HG02884 (cell line): ENCODE results near the gene RPS23.

Experiments
- ATAC-seq: cut with Tn5 transposase; IDR thresholded peaks from one replicate; pipeline ENCODE4 v1.9.1; 2021; ENCODE audit warnings: mild to moderate bottlenecking, moderate library complexity; ENCODE audit not compliant: unreplicated experiment

The RPS23 gene

DNA sequence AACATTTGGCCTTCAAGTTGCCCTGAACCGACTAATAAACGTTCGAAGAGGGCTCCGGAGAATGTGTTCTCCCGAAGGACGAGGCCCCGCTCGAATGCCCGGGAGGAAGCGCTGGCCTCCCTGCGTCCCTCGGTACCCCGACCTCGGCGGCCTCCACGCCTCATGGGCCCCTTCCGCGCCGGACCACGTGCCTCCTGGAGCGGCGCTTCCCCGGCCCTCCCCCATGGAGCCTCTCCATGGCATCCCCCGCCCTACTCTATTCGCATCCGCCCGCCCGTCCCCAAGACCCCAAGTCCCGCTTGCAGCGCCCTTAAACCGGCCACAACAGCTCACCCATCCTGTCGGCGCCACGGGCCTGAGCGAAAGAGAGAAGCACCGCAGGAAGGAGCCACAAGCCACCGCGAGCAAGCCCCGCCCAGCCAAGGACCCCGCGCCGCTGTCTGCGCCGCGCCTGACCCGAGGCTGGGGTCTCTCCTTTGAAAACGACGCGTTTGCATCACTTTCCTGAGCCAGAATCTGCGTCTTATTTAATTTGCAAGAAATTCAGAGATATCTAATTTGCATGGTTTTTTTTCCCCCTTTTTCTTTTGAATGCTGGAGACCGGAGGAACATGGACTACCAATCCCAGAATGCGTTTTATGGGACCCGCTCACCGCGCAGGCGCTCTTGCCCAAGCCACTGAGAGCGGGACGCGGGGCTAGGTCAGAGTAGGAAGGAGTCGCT lies at the start of gene RPS23:
TSS of gene RPS23 (minus strand) at position 368 of the 724 bp plus-strand sequence. CDS start at position 337, 31 bp downstream.
- ATAC-seq: peak; percentile 89

DNA sequence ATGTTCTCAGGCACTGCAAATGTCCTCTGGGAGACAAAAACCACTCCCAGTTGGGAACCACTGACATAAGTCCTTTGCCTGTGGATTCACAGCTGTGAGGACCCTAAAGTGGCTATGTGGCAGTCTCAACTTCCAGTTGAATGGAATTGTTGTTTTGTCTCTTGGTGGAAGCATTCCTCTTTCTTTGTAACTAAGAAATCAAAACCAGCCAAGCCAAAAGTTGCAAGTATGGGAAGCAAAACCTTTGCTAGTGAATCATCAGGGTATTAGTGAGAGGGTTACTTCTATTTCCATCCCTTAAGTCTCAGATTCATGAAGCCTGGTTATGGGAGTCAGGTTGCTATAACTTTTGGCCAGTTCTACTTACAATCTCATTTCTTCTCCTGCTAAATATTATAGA lies 49.8 kb upstream of the RPS23 start:
- ATAC-seq: no peak

DNA sequence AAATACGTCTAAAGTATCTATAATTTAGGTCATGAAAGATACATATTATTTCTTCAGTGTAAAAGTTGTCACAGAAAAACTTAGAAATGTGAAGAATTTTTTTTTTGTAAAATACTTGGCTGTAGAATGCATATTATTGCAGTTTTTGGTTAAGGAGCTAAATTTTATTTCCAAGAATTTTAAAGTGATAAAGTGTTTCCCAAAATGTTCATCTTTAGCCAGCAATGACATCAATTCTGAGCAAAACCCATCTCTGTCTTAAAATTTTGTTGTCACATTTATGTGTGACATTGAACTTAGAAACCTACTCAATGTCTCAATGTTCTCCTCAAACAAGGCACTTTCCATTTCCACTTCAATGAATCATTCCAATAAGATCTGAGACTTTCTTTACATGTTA lies 47.8 kb upstream of the RPS23 start:
- ATAC-seq: no peak

- ATAC-seq: no peak
These were observed 47.0 kb upstream of the RPS23 start for GRCh38 chr5:82325155-82325554.

DNA sequence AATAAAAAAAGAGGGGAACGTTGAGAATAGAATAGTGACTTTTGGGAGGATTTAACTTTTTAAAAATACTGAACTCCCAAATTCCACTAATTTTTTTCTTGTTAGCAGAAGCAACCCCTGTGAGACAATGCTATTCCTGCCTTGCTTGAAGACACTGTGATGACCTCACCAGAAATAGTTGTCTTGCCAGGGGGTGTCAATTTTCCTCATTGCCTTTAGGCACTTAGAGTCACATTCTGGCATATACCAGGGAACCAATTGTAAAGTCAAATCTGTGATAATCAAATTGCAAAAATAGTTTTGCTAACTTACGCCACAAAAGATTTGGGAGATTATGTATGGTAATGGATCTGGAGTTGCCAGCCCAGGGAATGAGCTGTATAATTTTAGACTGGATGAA lies 42.8 kb upstream of the RPS23 start:
- no peak for ATAC-seq

DNA sequence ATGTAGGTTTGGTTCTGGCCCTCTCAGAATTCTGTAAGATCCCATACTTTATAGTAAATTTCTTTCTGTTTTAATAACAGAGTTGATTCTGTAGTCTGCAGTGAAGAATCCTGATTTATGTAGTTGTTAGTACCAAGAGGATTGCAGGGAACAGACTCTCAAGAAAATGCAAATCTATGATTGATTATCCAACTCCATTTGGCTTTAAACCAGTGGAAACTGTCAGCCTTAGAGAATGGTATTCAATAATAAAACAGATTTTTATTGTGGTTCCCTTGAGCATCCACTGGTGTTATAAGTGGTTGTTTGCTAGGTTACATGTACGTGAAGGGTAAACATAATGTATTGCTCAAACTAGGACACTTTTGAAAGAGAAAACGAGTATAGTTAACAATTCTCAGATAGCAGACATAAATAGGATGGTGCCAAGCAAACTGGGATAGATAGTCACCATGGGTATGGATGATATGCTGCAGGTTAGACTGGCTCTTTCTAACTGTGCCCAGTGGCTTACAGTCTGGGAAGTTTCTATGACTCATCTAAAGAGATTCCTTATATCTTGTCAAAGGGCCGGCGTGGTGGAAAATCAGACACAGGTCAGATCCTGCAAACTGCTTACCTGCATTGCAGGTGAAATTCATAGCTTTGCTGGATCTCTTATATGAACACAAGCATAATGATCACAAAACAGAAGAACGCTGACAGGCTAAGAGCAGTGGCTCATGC lies 41.7 kb upstream of the RPS23 start:
- ATAC-seq: no peak

GRCh38 chr5:82319192-82319591 lies 41.0 kb upstream of the RPS23 start:
- no peak for ATAC-seq

DNA sequence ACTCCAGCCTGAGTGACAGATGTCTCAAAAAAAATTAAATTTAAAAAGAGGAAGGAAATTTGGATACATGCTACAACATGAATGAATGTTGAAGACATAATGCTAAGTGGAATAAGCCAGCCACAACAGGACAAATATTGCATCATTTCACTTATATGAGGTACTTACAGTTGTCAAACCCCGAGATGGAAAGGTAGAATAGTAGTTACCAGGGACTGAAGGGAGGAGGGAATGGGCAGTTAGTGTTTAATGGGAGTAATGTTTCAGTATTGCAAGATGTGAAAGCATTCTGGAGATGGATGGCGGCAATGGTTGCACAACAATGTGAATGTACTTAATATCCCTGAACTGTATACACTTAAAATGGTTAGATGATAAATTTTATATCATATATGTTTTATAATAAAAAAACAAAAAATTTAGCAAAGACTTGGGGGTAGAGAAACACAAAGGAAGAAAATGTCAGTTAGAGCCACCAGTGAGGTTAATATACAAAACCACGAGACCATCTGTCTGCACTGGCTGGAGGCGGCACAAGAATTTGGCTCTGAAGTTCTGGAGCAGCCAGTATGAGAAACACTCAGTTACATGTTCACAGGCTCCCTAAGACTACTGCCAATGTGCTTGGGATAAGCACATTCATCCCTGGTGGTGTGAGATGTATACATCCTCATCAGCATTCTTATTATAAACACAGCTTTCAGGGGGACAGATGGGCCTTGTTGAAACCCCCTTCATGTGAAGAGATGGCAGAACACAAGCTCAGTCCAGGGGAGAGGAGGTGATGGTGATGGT lies 37.0 kb upstream of the RPS23 start:
- no peak for ATAC-seq

DNA sequence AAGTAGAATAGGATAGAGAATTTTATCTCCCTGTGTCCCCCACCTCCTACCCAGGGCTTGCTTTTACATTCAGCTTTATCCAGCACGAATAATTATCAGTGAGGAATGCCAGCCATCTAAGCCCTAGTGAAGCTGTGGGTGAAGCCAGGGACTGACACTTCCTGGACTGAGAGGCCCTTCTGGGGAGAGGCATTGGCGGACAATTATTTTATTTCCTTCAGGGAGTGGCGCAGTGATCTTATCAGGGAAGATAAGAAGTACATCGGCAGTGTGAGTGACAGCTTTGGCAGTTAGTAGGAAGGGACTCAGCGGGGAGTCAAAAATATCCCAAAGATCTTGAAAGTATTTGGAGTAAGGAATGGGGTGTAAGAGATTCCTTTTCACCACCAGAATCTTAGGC lies 34.9 kb upstream of the RPS23 start:
- no peak for ATAC-seq

GRCh38 chr5:82312373-82312856 lies 34.3 kb upstream of the RPS23 start:
- no peak for ATAC-seq

- no peak for ATAC-seq
These were observed 31.0 kb upstream of the RPS23 start for GRCh38 chr5:82309091-82309531.

DNA sequence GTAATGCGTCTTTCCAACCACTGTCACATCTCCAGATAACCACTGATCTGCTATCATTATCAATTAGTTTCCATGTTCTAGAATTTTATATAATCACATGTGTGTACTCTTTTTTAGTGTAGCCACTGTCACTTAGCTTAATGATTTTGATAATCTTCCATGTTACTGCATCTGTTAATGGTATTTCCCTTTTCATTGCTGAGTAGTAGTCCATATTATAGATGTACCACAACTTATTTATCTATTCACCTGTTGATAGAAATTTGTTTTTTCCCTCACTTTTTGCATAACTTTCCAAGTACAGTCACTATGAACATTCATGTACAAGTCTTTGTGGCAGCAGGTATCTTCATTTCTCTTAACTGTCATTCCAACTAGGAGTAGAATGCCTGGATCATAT lies 30.3 kb upstream of the RPS23 start:
- no peak for ATAC-seq

GRCh38 chr5:82307451-82307850 lies 29.3 kb upstream of the RPS23 start:
- ATAC-seq: no peak

GRCh38 chr5:82306151-82306550 lies 28.0 kb upstream of the RPS23 start:
- ATAC-seq: no peak

GRCh38 chr5:82301190-82301589 lies 23.0 kb upstream of the RPS23 start:
- ATAC-seq: no peak

DNA sequence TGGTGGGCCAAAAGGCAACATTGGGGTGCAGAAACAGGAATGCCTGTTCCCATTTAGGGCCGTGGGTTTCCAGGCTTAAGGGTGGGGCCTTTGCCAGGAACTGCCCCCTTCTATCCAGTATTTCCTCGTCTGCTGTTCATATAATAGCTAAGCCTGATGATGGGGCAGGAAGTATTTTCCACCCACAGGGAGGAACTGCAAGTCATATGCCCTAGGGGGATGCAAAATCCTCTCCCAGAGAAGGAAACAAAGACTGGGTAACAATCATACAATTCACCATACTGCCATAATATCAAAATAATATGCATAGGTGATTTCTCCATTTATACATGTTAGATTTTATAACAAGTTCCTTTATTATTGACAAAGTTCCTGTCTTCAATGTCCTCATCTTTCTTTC lies 20.5 kb upstream of the RPS23 start:
- no peak for ATAC-seq

DNA sequence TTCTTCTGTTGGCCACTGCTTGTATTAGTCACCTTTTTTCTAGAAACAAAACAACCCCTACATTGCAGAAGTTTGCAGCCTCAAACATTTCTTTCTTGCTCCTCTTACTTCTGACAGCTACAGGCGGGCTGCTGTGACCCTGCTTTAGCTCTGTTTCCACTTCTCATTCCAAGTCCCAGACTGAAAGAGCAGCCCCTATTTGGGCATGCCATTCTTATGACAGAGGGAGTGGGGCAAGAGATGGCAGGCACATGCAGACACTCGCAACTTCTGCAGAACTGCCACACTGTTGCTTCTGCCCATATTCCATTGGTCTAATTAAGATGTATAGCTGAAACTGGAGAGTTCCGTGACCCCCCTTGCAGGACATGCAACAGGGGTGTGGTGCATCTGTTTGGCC lies 19.6 kb upstream of the RPS23 start:
- no peak for ATAC-seq

DNA sequence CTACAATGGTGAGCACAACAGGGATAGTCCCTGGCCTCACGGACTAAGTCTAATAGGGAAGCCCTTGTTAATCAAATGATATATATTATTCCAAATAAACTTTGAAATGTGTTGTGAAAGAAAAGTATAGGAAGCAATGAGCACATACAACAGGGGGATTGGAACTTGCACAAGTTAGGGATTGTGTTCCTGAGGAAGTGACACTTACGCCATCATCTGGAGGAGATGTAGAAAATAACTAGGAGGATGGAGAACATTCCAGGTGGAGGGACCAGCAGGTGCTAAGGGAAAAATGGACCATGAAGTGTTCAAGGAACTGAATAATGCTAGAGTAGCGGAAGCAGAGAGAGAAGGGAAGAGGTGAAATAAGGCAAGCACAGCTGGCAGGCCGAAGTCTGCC lies 18.8 kb upstream of the RPS23 start:
- ATAC-seq: no peak

- no peak for ATAC-seq
These were observed 17.9 kb upstream of the RPS23 start for GRCh38 chr5:82295959-82296531.

- ATAC-seq: no peak
These were observed 17.0 kb upstream of the RPS23 start for GRCh38 chr5:82295144-82295543.

GRCh38 chr5:82291420-82291819 lies 13.3 kb upstream of the RPS23 start:
- ATAC-seq: no peak
